Upper lobe of right lung (tissue), 1 donor: ENCODE data around the gene EHD1. TPM values are rescaled to one million over a fixed set of nuclear protein-coding genes. Genes with fewer than 3 reads are reported as not detected.
A peak's percentile ranks its signal among the peaks of the same experiment; 100 is the strongest.

Experiments used
- ATAC-seq: fragments of 200-7000 bp; cut with Tn5 transposase; one replicate; pipeline ENCODE4 v1.9.1; 2020; ENCODE audit warnings: mild to moderate bottlenecking, moderate library complexity
- DNase-seq: peaks from one replicate; pipeline ENCODE4 v3.0.0-alpha.2; 2020
- H3K27ac ChIP-seq: fragments of 200-600 bp; one replicate; pipeline ENCODE4 v1.8.0; 2022
- H3K27me3 ChIP-seq: fragments of 200-600 bp; one replicate; pipeline ENCODE4 v1.8.0; 2022; ENCODE audit warnings: mild to moderate bottlenecking
- H3K36me3 ChIP-seq: fragments of 200-600 bp; one replicate; pipeline ENCODE4 v1.8.0; 2022
- H3K4me1 ChIP-seq: fragments of 200-600 bp; one replicate; pipeline ENCODE4 v1.8.0; 2022
- H3K4me3 ChIP-seq: fragments of 200-600 bp; one replicate; pipeline ENCODE4 v1.8.0; 2022; ENCODE audit warnings: mild to moderate bottlenecking
- H3K9me3 ChIP-seq: fragments of 200-600 bp; one replicate; pipeline ENCODE4 v1.8.0; 2022
- CTCF ChIP-seq: fragments of 200-600 bp; IDR thresholded peaks from one replicate; pipeline ENCODE4 v1.8.0; 2022; ENCODE audit warnings: antibody characterized with exemption
- intact Hi-C: fragments of 100-400 bp; cut with DNase I; formaldehyde crosslinking; loops from one replicate; pipeline ENCODE4 v1.11.0; 2022
- total RNA-seq: library from RNA; stranded (reverse); fragmentation: NEBNext Ultra II Directional; extraction: Animal tissue kit (Norgen Biotek cat#: 25700); gene quantifications from one replicate; pipeline ENCODE4 v1.2.1, GENCODE V29; 2021
- donor health status: DM: no; HTN: yes; CAD: no; lungs with severe emphysema.

Gene EHD1
- total RNA-seq, 1 donor from 2014 or later: 94.6 TPM

- Histone ChIP-seq H3K27me3 (no peaks in the 10 kb centered on the region), H3K4me1 (peaks cover 18% of the 10 kb centered on the region), H3K27ac (peak within 1 kb of the TSS; percentile 95), H3K9me3 (no peaks in the 10 kb centered on the region), H3K36me3 (peaks cover 9% of the 10 kb centered on the region), H3K4me3 (peak within 1 kb of the TSS; percentile 99)
- no peak for TF ChIP-seq CTCF
- peak; percentile 96 for ATAC-seq
- DNase-seq: peak; percentile 96
- intact Hi-C loops: loop anchor here (10.0 kb wide), 1 partner anchor 71 kb away; the partner anchor contains the start of gene BATF2
Observed at GRCh38 chr11:64923944-64924909, 45.8 kb upstream of the EHD1 start, which contains the start of gene PPP2R5B. Gene PPP2R5B, plus strand, starts transcription at chr11:64924689. Its CDS starts 1,046 bp downstream, at chr11:64925735.

- no peak for TF ChIP-seq CTCF
- H3K36me3 ChIP-seq: no peaks in the 10 kb centered on the region
- no peaks in the 10 kb centered on the region for H3K27me3 ChIP-seq
- intact Hi-C loops: loop anchor here (10.0 kb wide), 1 partner anchor 72 kb away; the partner anchor contains the start of gene BATF2
- ATAC-seq: no peak
- no peak overlapping the region for H3K4me3 ChIP-seq
- H3K9me3 ChIP-seq: no peaks in the 10 kb centered on the region
- DNase-seq: no peak
- no peak overlapping the region for H3K27ac ChIP-seq
- peaks cover 21% of the 10 kb centered on the region for H3K4me1 ChIP-seq
Observed at GRCh38 chr11:64923151-64923661, 44.8 kb upstream of the EHD1 start.

GRCh38 chr11:64921384-64921783, 43.0 kb upstream of the EHD1 start:
- H3K4me3 ChIP-seq: no peak overlapping the region
- H3K36me3 ChIP-seq: no peaks in the 10 kb centered on the region
- H3K4me1 ChIP-seq: peaks cover 27% of the 10 kb centered on the region
- ATAC-seq: no peak
- no peaks in the 10 kb centered on the region for H3K27me3 ChIP-seq
- intact Hi-C loops: loop anchor here (10.0 kb wide), 1 partner anchor 73 kb away; the partner anchor contains the start of gene BATF2
- H3K27ac ChIP-seq: no peak overlapping the region
- no peaks in the 10 kb centered on the region for H3K9me3 ChIP-seq
- DNase-seq: no peak
- no peak for TF ChIP-seq CTCF

- no peak overlapping the region for H3K4me3 ChIP-seq
- intact Hi-C loops: loop anchor here (10.0 kb wide), 1 partner anchor 75 kb away; the partner anchor contains the start of gene BATF2
Observed at GRCh38 chr11:64920124-64920523, 41.7 kb upstream of the EHD1 start.

GRCh38 chr11:64919627-64920026, 41.2 kb upstream of the EHD1 start:
- intact Hi-C loops: loop anchor here (10.0 kb wide), 1 partner anchor 75 kb away; the partner anchor contains the start of gene BATF2
- H3K27ac ChIP-seq: no peak overlapping the region
- peaks cover 27% of the 10 kb centered on the region for H3K4me1 ChIP-seq
- no peaks in the 10 kb centered on the region for H3K36me3 ChIP-seq
- no peak for ATAC-seq
- no peaks in the 10 kb centered on the region for H3K9me3 ChIP-seq
- H3K4me3 ChIP-seq: no peak overlapping the region
- no peak for DNase-seq
- no peaks in the 10 kb centered on the region for H3K27me3 ChIP-seq
- no peak for TF ChIP-seq CTCF

More at GRCh38 chr11:64920124-64920523, 41.7 kb upstream of the EHD1 start:
- H3K27me3 ChIP-seq: no peaks in the 10 kb centered on the region
- ATAC-seq (no peak), DNase-seq (no peak)
- H3K9me3 ChIP-seq: no peaks in the 10 kb centered on the region
- no peaks in the 10 kb centered on the region for H3K36me3 ChIP-seq
- H3K4me1 ChIP-seq: peaks cover 27% of the 10 kb centered on the region
- TF ChIP-seq CTCF: no peak
- no peak overlapping the region for H3K27ac ChIP-seq
